ENCODE data around the gene PPP2R3B.

- TF ChIP-seq EZH2 (IDR thresholded peaks at IDR 0.05; ENCODE audit: low read length), result peak; percentile 44
- TF ChIP-seq, protein P1, sequence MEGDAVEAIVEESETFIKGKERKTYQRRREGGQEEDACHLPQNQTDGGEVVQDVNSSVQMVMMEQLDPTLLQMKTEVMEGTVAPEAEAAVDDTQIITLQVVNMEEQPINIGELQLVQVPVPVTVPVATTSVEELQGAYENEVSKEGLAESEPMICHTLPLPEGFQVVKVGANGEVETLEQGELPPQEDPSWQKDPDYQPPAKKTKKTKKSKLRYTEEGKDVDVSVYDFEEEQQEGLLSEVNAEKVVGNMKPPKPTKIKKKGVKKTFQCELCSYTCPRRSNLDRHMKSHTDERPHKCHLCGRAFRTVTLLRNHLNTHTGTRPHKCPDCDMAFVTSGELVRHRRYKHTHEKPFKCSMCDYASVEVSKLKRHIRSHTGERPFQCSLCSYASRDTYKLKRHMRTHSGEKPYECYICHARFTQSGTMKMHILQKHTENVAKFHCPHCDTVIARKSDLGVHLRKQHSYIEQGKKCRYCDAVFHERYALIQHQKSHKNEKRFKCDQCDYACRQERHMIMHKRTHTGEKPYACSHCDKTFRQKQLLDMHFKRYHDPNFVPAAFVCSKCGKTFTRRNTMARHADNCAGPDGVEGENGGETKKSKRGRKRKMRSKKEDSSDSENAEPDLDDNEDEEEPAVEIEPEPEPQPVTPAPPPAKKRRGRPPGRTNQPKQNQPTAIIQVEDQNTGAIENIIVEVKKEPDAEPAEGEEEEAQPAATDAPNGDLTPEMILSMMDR (optimal IDR thresholded peaks at IDR 0.05 in 1 of 3, IDR thresholded peaks at IDR 0.05 in 1 of 3, conservative IDR thresholded peaks at IDR 0.05 in 1 of 3; ENCODE audit: extremely low read depth in 1 of 3, insufficient read depth in 2 of 3, low read length in 3 of 3), result no peak
Observed at GRCh38 chrX:331151-331824, 55.4 kb downstream of the PPP2R3B start.
